GM12878 (cell line): Measurements from ENCODE around the gene NSL1. TPM values are rescaled to one million over a fixed set of nuclear protein-coding genes. Genes with fewer than 3 reads are reported as not detected.

Source experiments
- ATAC-seq: fragments of 200-7000 bp; cut with Tn5 transposase; 3 replicates; pipeline ENCODE4 v1.9.1; 2020; ENCODE audit warnings: mild to moderate bottlenecking, moderate library complexity
- BruUV-seq: library from RNA; stranded (reverse); fragments of 400-500 nt; replicated peaks from 2 replicates; lab custom pipeline; 2021; lab: Mats Ljungman, UMichigan
- CTCF ChIA-PET: fragments of 300-600 bp; sonication (Branson Sonifier 250); formaldehyde crosslinking; extraction: SDS; loops from one replicate; lab custom pipeline; 2021; ENCODE audit warnings: inconsistent platforms; lab: Yijun Ruan, JAX
- POLR2A ChIA-PET: fragments of 350-600 bp; formaldehyde crosslinking; extraction: SDS; loops from one replicate; lab custom pipeline; 2021; ENCODE audit warnings: inconsistent platforms; lab: Charles Lee
- RAD21 ChIA-PET: fragments of 300-600 bp; sonication (Branson Sonifier 250); formaldehyde crosslinking; loops from one replicate; lab custom pipeline; 2023; ENCODE audit warnings: antibody characterized with exemption; ENCODE audit not compliant: unreplicated experiment; lab: Charles Lee
- SMC1A ChIA-PET: fragments of 300-600 bp; sonication (Branson Sonifier 250); formaldehyde crosslinking; loops from one replicate; lab custom pipeline; 2023; ENCODE audit not compliant: unreplicated experiment, uncharacterized antibody; lab: Charles Lee
- DNase-seq: peaks from one replicate; pipeline ENCODE4 v3.0.0-alpha.2; 2011; ENCODE audit warnings: low read depth, low spot score
- FAIRE-seq: peaks from 3 replicates; lab custom pipeline; 2011; peaks lifted over from hg19 to GRCh38; lab: Jason Lieb, UNC
- H2AFZ ChIP-seq: 2 replicates; pipeline ENCODE4 v1.6.0; 2011; ENCODE audit warnings: low read depth, low read length, control low read depth; ENCODE audit not compliant: control insufficient read depth
- H3K27ac ChIP-seq: 2 replicates; pipeline ENCODE4 v1.5.1; 2011; ENCODE audit warnings: control low read depth; ENCODE audit not compliant: control insufficient read depth, insufficient read depth
- H3K27me3 ChIP-seq, 2 experiments: replicated peaks in 1 of 2; 2 replicates each; pipeline versions ENCODE4 v1.6.0 to v1.6.1; 2011; ENCODE audit warnings: low read length in 1 of 2; ENCODE audit not compliant: control insufficient read depth in 2 of 2, insufficient read depth in 2 of 2
- H3K36me3 ChIP-seq, 2 experiments: 2 replicates each; pipeline ENCODE4 v1.5.1; 2011; ENCODE audit warnings: low read length in 1 of 2; ENCODE audit not compliant: control insufficient read depth in 2 of 2, insufficient read depth in 2 of 2
- H3K4me1 ChIP-seq: 2 replicates; pipeline ENCODE4 v1.6.1; 2011; ENCODE audit warnings: mild to moderate bottlenecking, low read length, moderate library complexity, mixed read lengths; ENCODE audit not compliant: control insufficient read depth, insufficient read depth
- H3K4me2 ChIP-seq: 2 replicates; pipeline ENCODE4 v1.6.0; 2011; ENCODE audit warnings: control low read depth; ENCODE audit not compliant: control insufficient read depth, insufficient read depth
- H3K4me3 ChIP-seq: fragments of 200-600 bp; sonication (generic); 2 replicates; pipeline ENCODE4 v1.5.1; 2016
- H3K79me2 ChIP-seq: 2 replicates; pipeline ENCODE4 v1.6.0; 2011; ENCODE audit warnings: low read length; ENCODE audit not compliant: control insufficient read depth, insufficient read depth
- H3K9ac ChIP-seq: 2 replicates; pipeline ENCODE4 v1.8.0; 2011; ENCODE audit warnings: low read length, control low read depth, mixed read lengths; ENCODE audit not compliant: control insufficient read depth, insufficient read depth
- H3K9me3 ChIP-seq: replicated peaks from 3 replicates; pipeline ENCODE4 v1.5.1; 2011; ENCODE audit warnings: mild to moderate bottlenecking, low read length; ENCODE audit not compliant: control insufficient read depth, insufficient read depth
- H4K20me1 ChIP-seq: 2 replicates; pipeline ENCODE4 v1.6.0; 2011; ENCODE audit not compliant: control insufficient read depth, insufficient read depth
- BHLHE40 ChIP-seq, 2 experiments: fragments of 450-650 bp in 1 of 2; IDR thresholded peaks; 2 replicates each; pipeline ENCODE4 v1.6.1; 2011 to 2017; ENCODE audit warnings: low read depth in 2 of 2, borderline replicate concordance in 1 of 2, improper control_type of control experiment in 1 of 2, low read length in 1 of 2, mild to moderate bottlenecking in 1 of 2
- CBX3 ChIP-seq: fragments of 200-600 bp; sonication (generic); IDR thresholded peaks from 2 replicates; pipeline ENCODE4 v1.6.1; 2016; ENCODE audit warnings: low read depth, borderline replicate concordance
- CEBPB ChIP-seq, 2 experiments: fragments of 150-350 bp in 1 of 2; IDR thresholded peaks; 2 replicates each; pipeline ENCODE4 v1.6.1; 2012 to 2014; ENCODE audit warnings: low read depth in 2 of 2, low read length in 2 of 2, borderline replicate concordance in 1 of 2, inconsistent platforms in 1 of 2
- EED ChIP-seq: sonication (generic); IDR thresholded peaks from 2 replicates; pipeline ENCODE4 v1.6.1; 2016; ENCODE audit warnings: antibody characterized with exemption, low read depth
- EP300 ChIP-seq, 2 experiments: fragments of 150-350 bp in 1 of 2; IDR thresholded peaks; 2 replicates each; pipeline ENCODE4 v1.6.1; 2011 to 2012; ENCODE audit warnings: low read depth in 2 of 2, low read length in 2 of 2, borderline replicate concordance in 1 of 2, improper control_type of control experiment in 1 of 2, inconsistent platforms in 1 of 2; ENCODE audit not compliant: control insufficient read depth in 1 of 2
- IKZF1 ChIP-seq: fragments of 450-650 bp; conservative IDR thresholded peaks from 2 replicates; pipeline ENCODE4 v1.6.1; 2017; ENCODE audit warnings: antibody characterized with exemption, mild to moderate bottlenecking
- IKZF2 ChIP-seq, 2 experiments: fragments of 450-650 bp; IDR thresholded peaks; 2 replicates each; pipeline ENCODE4 v1.6.1; 2017; ENCODE audit warnings: mild to moderate bottlenecking in 2 of 2, moderate library complexity in 2 of 2
- KAT2A ChIP-seq: conservative IDR thresholded peaks from 2 replicates; pipeline ENCODE4 v1.6.1; 2011; ENCODE audit warnings: low read depth, low read length; ENCODE audit not compliant: control insufficient read depth
- MEF2A ChIP-seq: IDR thresholded peaks from 2 replicates; pipeline ENCODE4 v1.6.1; 2011; ENCODE audit warnings: low read depth, mild to moderate bottlenecking, low read length, moderate library complexity; ENCODE audit not compliant: insufficient read depth
- NFIC ChIP-seq: IDR thresholded peaks from 2 replicates; pipeline ENCODE4 v1.6.1; 2012; ENCODE audit warnings: low read depth, mild to moderate bottlenecking, inconsistent platforms, low read length, moderate library complexity
- RAD21 ChIP-seq: IDR thresholded peaks from 2 replicates; pipeline ENCODE4 v1.6.1; 2011; ENCODE audit warnings: mild to moderate bottlenecking, low read depth, low read length, moderate library complexity; ENCODE audit not compliant: insufficient read depth
- SPI1 ChIP-seq: IDR thresholded peaks from 2 replicates; pipeline ENCODE4 v1.6.1; 2011; ENCODE audit warnings: low read depth, mild to moderate bottlenecking, low read length, moderate library complexity, borderline replicate concordance; ENCODE audit not compliant: insufficient read depth
- SUPT20H ChIP-seq: IDR thresholded peaks from 2 replicates; pipeline ENCODE4 v1.6.1; 2011; ENCODE audit warnings: low read depth, mild to moderate bottlenecking, low read length, moderate library complexity, borderline replicate concordance; ENCODE audit not compliant: control insufficient read depth
- TCF7 ChIP-seq: IDR thresholded peaks from 2 replicates; pipeline ENCODE4 v1.6.1; 2014; ENCODE audit warnings: antibody characterized with exemption, borderline replicate concordance
- ZNF217 ChIP-seq: fragments of 450-650 bp; IDR thresholded peaks from 2 replicates; pipeline ENCODE4 v1.6.1; 2017; ENCODE audit warnings: antibody characterized with exemption, mild to moderate bottlenecking
- WGBS: methylation state at CpG from one replicate; pipeline ENCODE4 v1.1.6; 2016; ENCODE audit warnings: low lambda C conversion rate; ENCODE audit not compliant: insufficient replicate concordance, insufficient coverage; ENCODE audit errors: missing lambda C conversion rate; 5-methylcytosine and 5-hydroxymethylcytosine counted together
- in situ Hi-C: fragments of 300-500 bp; cut with MboI; formaldehyde crosslinking; loops from 9 replicates; pipeline ENCODE4 v1.14.3; 2018; ENCODE audit warnings: mixed read lengths
- intact Hi-C: fragments of 100-400 bp; cut with micrococcal nuclease; formaldehyde crosslinking; loops from one replicate; pipeline ENCODE4 v1.14.2; 2022; ENCODE audit not compliant: unreplicated experiment
- polyA plus RNA-seq, 11 experiments: library from polyadenylated mRNA; depleted of rRNA in 4 of 11; unstranded in 6 of 11; stranded (reverse) in 5 of 11; fragments of >200 nt; fragmentation: Nextera tagmentation in 4 of 11; fragmentation: Illumina TruSeq in 1 of 11; extraction: Ambion mirVana in 4 of 11; extraction: Trizol in 1 of 11; gene quantifications; 1 replicate in 1 of 11; 2 replicates in 10 of 11; pipeline versions ENCODE4 v1.2.1 to v1.2.3, GENCODE V29; 2011 to 2016; ENCODE audit warnings: inconsistent platforms in 2 of 11, missing spikeins in 2 of 11, low read depth in 1 of 11
- total RNA-seq, 4 experiments: library from RNA; depleted of rRNA in 3 of 4; stranded (reverse); fragments of >200 nt in 3 of 4; fragmentation: Illumina TruSeq in 1 of 4; extraction: Trizol in 1 of 4; gene quantifications; 2 replicates each; pipeline versions ENCODE4 v1.2.1 to v1.2.3, GENCODE V29; 2013 to 2021
- TF ChIP-seq, protein P1 (sequence below): IDR thresholded peaks from 2 replicates; pipeline ENCODE4 v1.6.1; 2012; ENCODE audit warnings: low read length, inconsistent platforms
- TF ChIP-seq, protein P2 (sequence below): fragments of 450-650 bp; IDR thresholded peaks from 2 replicates; pipeline ENCODE4 v1.6.1; 2017; ENCODE audit warnings: low read depth, mild to moderate bottlenecking, moderate library complexity

The NSL1 gene
- total and polyA plus RNA-seq, 10 of the 15 experiments (the other 5 are each of a cell fraction or from before 2014, with no cell fraction given), result 36.7 to 74.2 (median 46.4) TPM

DNA sequence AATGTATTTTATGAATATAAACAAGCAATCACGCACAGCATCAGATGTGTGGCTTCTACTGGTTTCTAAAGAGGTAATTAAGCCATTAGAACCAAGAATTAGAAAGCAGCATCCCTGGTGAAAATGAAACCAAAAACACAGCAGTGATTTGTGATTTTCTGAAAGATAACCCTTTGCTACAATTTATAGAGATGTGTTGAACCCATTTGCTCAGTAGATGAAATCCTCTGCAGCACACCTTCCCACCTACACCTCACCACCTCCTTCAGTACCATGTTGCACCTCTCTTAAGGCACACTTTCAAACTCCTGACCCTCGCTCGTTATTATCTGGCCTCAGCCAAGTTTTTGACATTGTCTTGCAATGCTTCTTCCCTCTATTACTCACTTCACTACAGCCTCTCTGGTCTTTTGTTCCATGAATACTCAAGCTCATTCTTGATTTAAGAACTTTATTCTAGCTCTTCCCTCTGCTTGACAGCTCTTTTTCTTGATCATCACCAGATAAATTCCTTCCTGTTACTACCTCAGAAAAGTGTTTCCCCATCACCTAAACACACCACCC, 38.6 kb downstream of the NSL1 start (continued):
- no peak for TF ChIP-seq CEBPB (IDR thresholded peaks at IDR 0.05; ENCODE audit: borderline replicate concordance in 1 of 2, low read depth in 2 of 2, low read length in 2 of 2)
- TF ChIP-seq, all 136 proteins: peak for 11

DNA sequence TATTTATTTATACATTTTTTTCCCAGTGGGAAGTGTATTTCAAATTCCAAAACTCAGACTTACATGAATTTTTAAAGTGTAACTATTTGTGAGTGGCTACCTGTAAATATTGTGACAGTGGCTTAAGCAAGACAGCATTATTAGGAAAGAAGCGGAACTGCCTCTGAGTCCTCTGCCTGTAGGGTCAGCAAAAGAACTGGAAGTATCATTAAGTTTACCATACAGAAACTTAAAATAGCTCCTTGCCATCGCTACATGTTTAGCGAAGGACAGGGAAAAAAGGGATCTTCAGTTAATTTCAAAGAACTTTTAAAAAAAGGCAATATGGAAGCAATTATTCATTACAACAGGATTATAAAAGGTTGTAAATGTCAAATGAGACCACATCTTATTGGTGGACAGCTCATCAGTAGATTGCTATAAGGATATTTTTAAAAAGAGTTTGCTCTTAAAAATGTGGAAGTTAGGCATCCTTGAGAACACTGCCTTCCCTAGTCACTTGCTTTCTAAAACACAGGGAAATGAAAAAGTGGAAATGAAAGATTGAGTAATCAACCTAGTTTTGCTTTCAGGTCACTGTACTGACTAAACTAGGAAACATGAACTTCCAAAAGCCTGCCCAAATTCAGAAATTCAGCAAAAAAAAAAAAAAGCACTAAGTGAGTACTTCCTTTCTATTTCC, 39.2 kb downstream of the NSL1 start:
- CTCF ChIA-PET, result interaction anchor here (0.6 to 5.8 kb wide), 16 partner anchors 11 to 316 kb away, joined by 3 to 56 read pairs (median 6); no protein-coding TSS in a partner anchor
- ATAC-seq (peak; percentile 54), DNase-seq (peak; percentile 30), FAIRE-seq (peak; percentile 88)
- Histone ChIP-seq H3K4me1 (peaks cover 41% of the 10 kb centered on the region), H3K27me3 (no peaks in the 10 kb centered on the region), H3K79me2 (peaks cover 2% of the 10 kb centered on the region), H2AFZ (no peak overlapping the region), H4K20me1 (no peaks in the 10 kb centered on the region), H3K4me2 (peak overlapping the region; percentile 93), H3K36me3 (0 out of 4 replicates have a peak, but pooled peaks cover 0 to 2% of the 10 kb centered on the region in 2 experiments), H3K9me3 (no peaks in the 10 kb centered on the region), H3K9ac (no peak overlapping the region), H3K27ac (no peak overlapping the region), H3K4me3 (peak overlapping the region; percentile 58; the same call in 1 of the 2 replicates)
- 98% methylated on average over 3 of the region's 3 CpGs for WGBS
- BruUV-seq, result no TSS peak
- SMC1A ChIA-PET, result interaction anchor here (0.7 to 5.6 kb wide), 11 partner anchors 11 to 275 kb away, joined by 3 to 32 read pairs (median 6); no protein-coding TSS in a partner anchor
- in situ Hi-C loops (no loop called here), intact Hi-C loops (loop anchor here (5.0 to 10.0 kb wide), 2 partner anchors 50 to 278 kb away; no protein-coding TSS in a partner anchor)
- POLR2A ChIA-PET, result interaction anchor here (0.6 to 1.2 kb wide), 4 partner anchors 8 to 243 kb away, joined by 3 to 4 read pairs (median 3); no protein-coding TSS in a partner anchor
- RAD21 ChIA-PET, result interaction anchor here (0.9 to 4.1 kb wide), 5 partner anchors 22 to 275 kb away, joined by 3 to 19 read pairs (median 9); no protein-coding TSS in a partner anchor
- TF ChIP-seq IKZF2 (IDR thresholded peaks at IDR 0.05) (peak; percentile 77 to 83), MEF2A (0 out of 2 replicates have a peak, but pooled peaks have one; percentile 17), SUPT20H (no peak), KAT2A (no peak), BHLHE40 (IDR thresholded peaks at IDR 0.05; ENCODE audit: borderline replicate concordance in 1 of 2, low read depth in 2 of 2, low read length in 1 of 2) (peak in 1 of 2 experiments; percentile 29; a peak in 1 of 4 replicates), CBX3 (no peak), IKZF1 (peak; percentile 77), EED (peak; percentile 77; the same call in 1 of the 2 replicates), ZNF217 (no peak), TCF7 (peak; percentile 34; the same call in 1 of the 2 replicates), NFIC (peak; percentile 76), RAD21 (no peak), EP300 (IDR thresholded peaks at IDR 0.05; ENCODE audit: borderline replicate concordance in 1 of 2, control insufficient read depth in 1 of 2, low read depth in 2 of 2, low read length in 2 of 2) (0 out of 4 replicates have a peak, but pooled peaks of 1 of the 2 experiments have one; percentile 31), SPI1 (peak; percentile 64)
- TF ChIP-seq, protein P1, sequence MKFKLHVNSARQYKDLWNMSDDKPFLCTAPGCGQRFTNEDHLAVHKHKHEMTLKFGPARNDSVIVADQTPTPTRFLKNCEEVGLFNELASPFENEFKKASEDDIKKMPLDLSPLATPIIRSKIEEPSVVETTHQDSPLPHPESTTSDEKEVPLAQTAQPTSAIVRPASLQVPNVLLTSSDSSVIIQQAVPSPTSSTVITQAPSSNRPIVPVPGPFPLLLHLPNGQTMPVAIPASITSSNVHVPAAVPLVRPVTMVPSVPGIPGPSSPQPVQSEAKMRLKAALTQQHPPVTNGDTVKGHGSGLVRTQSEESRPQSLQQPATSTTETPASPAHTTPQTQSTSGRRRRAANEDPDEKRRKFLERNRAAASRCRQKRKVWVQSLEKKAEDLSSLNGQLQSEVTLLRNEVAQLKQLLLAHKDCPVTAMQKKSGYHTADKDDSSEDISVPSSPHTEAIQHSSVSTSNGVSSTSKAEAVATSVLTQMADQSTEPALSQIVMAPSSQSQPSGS, result peak; percentile 55; the same call in 1 of the 2 replicates
- TF ChIP-seq, protein P2, sequence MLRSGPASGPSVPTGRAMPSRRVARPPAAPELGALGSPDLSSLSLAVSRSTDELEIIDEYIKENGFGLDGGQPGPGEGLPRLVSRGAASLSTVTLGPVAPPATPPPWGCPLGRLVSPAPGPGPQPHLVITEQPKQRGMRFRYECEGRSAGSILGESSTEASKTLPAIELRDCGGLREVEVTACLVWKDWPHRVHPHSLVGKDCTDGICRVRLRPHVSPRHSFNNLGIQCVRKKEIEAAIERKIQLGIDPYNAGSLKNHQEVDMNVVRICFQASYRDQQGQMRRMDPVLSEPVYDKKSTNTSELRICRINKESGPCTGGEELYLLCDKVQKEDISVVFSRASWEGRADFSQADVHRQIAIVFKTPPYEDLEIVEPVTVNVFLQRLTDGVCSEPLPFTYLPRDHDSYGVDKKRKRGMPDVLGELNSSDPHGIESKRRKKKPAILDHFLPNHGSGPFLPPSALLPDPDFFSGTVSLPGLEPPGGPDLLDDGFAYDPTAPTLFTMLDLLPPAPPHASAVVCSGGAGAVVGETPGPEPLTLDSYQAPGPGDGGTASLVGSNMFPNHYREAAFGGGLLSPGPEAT, result no peak
